Dermis blood vessel endothelial cell (primary cell): ENCODE results near the gene PRADC1. TPM values are rescaled to one million over a fixed set of nuclear protein-coding genes. Genes with fewer than 3 reads are reported as not detected.
"Not testable (repeated sequence)": the region's sequence is repeated elsewhere in the genome, so short reads cannot be mapped to it uniquely, and the experiment has no call there.

ENCODE experiments used
- DNase-seq: peaks from one replicate; pipeline ENCODE4 v3.0.0; 2010
- total RNA-seq: library from RNA; depleted of rRNA; stranded (reverse); fragments of >200 nt; gene quantifications from 2 replicates; pipeline ENCODE4 v1.2.3, GENCODE V29; 2014

PRADC1 gene
- total RNA-seq, 1 donor from 2014 or later, result 29.4 TPM

DNA sequence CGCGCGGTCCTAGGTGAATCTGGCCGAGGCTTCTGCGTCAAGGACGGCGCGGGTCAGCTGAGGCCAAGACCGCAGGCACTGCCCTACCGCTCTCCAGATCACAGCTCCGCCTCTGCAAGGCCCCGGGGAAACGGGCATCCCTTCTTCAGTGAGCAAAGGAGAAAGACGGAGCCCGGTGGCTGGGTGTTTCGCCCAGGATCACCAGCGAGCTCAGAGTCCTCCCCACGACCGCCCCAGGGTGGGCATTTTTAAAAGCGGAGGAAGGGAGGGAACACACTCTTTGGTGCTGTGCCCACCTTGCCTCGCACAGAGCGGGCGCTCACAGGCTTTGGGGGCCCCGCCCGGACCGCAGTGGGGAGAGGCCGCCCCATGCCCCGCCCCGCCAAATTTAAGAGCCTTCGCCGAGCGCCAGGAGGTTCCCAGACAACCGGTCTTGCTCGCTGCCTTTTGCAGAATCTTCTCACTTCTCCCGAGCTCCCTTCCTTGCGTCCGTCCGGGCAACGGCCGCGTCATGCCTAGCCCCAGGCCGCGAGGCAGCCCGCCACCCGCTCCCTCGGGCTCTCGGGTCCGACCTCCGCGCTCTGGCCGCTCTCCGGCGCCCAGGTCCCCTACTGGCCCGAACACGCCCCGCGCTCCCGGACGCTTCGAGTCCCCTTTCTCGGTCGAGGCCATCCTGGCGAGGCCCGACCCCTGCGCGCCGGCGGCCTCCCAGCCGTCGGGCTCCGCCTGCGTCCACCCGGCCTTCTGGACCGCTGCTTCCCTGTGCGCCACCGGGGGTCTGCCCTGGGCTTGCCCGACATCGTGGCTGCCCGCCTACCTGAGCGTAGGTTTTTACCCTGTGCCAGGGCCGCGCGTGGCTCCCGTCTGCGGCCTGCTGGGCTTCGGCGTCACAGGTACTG lies 30.6 kb downstream of the PRADC1 start, which contains the start of gene NOTO:
Gene NOTO (plus strand): TSS at position 419 of the 899 bp plus-strand sequence. CDS start 93 bp downstream, at position 512.
- DNase-seq, result no peak

DNA sequence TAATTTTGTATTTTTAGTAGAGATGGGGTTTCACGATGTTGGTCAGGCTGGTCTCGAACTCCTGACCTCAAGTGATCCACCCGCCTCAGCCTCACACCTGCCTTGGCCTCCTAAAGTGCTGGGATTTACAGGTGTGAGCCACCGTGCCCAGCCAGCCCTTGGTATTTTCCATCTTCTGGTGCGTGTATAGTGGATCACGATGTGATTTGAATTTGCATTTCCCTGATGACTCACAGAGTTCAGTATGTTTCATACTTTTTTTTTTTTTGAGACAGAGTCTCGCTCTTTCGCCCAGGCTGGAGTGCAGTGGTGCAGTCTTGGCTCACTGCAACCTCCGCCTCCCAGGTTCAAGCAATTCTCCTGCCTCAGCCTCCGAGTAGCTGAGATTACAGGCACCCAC lies 32.8 kb downstream of the PRADC1 start:
- DNase-seq, result not testable (repeated sequence)

DNA sequence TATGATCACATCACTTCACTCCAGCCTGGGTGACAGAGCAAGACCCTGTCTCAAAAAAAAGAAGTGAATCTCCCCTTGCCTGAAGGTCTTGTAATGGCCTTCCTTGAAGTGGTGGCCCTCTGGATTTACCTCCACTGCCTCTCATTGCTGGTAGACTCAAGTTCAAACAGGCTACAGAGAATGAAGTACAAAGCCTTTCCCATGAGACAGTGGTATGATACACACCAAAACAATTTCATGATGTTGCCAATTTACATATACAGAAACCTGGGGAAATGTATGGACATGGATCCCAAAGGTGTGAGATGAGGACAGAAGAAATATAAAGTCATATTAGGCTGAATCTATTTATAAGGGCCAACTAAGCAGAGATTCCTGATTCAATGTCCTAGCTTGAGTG lies 35.5 kb downstream of the PRADC1 start:
- no peak for DNase-seq

DNA sequence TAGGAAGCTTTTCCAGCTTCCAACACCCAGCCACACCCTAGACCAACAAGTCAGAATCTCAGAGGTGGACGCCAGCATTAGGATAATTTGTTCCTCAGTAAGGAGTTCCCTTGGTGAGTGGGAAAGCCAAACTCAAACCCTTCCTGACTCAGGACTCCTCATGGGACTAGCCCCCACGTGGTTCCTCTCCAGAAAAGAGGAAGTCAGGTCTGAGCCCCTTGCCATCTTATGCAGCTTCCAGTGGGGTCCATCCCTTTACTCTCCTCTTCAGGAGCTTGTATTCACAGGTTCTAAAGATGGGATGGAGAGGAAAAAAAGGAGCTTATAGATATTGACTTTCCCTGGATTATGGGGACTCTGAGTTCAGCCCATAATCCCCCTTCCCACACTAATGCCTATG lies 45.5 kb downstream of the PRADC1 start:
- no peak for DNase-seq

DNA sequence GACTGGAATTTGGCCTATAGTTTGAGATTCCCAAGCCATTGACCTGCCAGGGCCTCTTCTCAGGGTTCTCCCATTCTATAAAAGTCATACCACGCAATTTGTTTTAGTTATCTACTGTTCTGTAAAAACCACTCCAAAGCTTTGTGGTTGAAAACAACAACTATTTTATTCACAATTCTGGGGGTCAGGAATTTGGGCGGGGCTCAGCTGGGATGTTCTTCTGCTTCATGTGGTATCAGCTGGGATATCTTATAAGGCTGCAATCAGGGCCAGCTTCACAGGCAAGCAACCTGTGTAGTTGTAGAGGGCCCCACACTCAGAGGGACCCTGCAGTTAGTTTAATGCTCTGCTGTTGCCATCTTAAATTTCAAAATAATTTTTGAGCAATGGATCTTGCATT lies 47.1 kb downstream of the PRADC1 start:
- no peak for DNase-seq

Other genes with a start within 250 kb of the PRADC1 start
- 16.3 and 16.5 TPM in 2 replicates for gene SFXN5, start 161.5 kb downstream of the PRADC1 start, total RNA-seq
- gene RAB11FIP5, start 120.3 kb downstream of the PRADC1 start, total RNA-seq, result 66.0 and 103 TPM in 2 replicates
- not detected in 2 replicates for gene NOTO, start 30.7 kb downstream of the PRADC1 start, total RNA-seq
- 22.6 and 26.5 TPM in 2 replicates for gene SMYD5, start 19.0 kb downstream of the PRADC1 start, total RNA-seq
- gene CCT7, start 1.1 kb upstream of the PRADC1 start, total RNA-seq, result 338 and 453 TPM in 2 replicates
- 0.19 and 0.34 TPM in 2 replicates for gene FBXO41, start 51.2 kb upstream of the PRADC1 start, total RNA-seq
- not detected in 2 replicates for gene EGR4, start 60.3 kb upstream of the PRADC1 start, total RNA-seq
- gene ALMS1, start 152.6 kb upstream of the PRADC1 start, total RNA-seq, result 10.6 and 13.7 TPM in 2 replicates